Measurements from ENCODE around the gene SMAD5. TPM values are rescaled to one million over a fixed set of nuclear protein-coding genes. Genes with fewer than 3 reads are reported as not detected.

Gene SMAD5
- total and polyA plus RNA-seq, 2 of the 13 experiments (the other 11 are each of a cell fraction or from before 2014, with no cell fraction given): 27.2 to 48.5 TPM

- TF ChIP-seq, protein P1, sequence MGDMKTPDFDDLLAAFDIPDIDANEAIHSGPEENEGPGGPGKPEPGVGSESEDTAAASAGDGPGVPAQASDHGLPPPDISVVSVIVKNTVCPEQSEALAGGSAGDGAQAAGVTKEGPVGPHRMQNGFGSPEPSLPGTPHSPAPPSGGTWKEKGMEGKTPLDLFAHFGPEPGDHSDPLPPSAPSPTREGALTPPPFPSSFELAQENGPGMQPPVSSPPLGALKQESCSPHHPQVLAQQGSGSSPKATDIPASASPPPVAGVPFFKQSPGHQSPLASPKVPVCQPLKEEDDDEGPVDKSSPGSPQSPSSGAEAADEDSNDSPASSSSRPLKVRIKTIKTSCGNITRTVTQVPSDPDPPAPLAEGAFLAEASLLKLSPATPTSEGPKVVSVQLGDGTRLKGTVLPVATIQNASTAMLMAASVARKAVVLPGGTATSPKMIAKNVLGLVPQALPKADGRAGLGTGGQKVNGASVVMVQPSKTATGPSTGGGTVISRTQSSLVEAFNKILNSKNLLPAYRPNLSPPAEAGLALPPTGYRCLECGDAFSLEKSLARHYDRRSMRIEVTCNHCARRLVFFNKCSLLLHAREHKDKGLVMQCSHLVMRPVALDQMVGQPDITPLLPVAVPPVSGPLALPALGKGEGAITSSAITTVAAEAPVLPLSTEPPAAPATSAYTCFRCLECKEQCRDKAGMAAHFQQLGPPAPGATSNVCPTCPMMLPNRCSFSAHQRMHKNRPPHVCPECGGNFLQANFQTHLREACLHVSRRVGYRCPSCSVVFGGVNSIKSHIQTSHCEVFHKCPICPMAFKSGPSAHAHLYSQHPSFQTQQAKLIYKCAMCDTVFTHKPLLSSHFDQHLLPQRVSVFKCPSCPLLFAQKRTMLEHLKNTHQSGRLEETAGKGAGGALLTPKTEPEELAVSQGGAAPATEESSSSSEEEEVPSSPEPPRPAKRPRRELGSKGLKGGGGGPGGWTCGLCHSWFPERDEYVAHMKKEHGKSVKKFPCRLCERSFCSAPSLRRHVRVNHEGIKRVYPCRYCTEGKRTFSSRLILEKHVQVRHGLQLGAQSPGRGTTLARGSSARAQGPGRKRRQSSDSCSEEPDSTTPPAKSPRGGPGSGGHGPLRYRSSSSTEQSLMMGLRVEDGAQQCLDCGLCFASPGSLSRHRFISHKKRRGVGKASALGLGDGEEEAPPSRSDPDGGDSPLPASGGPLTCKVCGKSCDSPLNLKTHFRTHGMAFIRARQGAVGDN (CRISPR knock-in tag; IDR thresholded peaks at IDR 0.05): no peak
- TF ChIP-seq AHR (CRISPR knock-in tag; IDR thresholded peaks at IDR 0.05) (no peak), ZNF724P (CRISPR knock-in tag; IDR thresholded peaks at IDR 0.05; ENCODE audit: borderline replicate concordance) (no peak), SRF (IDR thresholded peaks at IDR 0.05; ENCODE audit: low read depth, low read length) (no peak), ZNF562 (CRISPR knock-in tag; IDR thresholded peaks at IDR 0.05; ENCODE audit: borderline replicate concordance) (no peak), MTA3 (CRISPR knock-in tag; IDR thresholded peaks at IDR 0.05) (no peak)
Measured at GRCh38 chr5:136135536-136135935, 2.9 kb downstream of the SMAD5 start (continued).

GRCh38 chr5:136137497-136138220, 5.0 kb downstream of the SMAD5 start:
- H3K4me1 ChIP-seq (ENCODE audit: insufficient read depth, low read length): peaks cover 77% of the 10 kb centered on the region
- peaks cover 70% of the 10 kb centered on the region for H4K20me1 ChIP-seq (ENCODE audit: insufficient read depth, low read length)
- no peak overlapping the region for H3K4me2 ChIP-seq (ENCODE audit: low read depth, low read length)
- DNase-seq (ENCODE audit: low spot score) (no peak), ATAC-seq (no peak), FAIRE-seq (no peak)
- H3K27me3 ChIP-seq (ENCODE audit: control insufficient read depth in 1 of 2, insufficient read depth in 2 of 2, low read length in 2 of 2): no peaks in the 10 kb centered on the region; a peak in 1 of 5 replicates
- intact Hi-C loops (cut with micrococcal nuclease; ENCODE audit: unreplicated experiment) (no loop called here), in situ Hi-C loops (cut with HindIII; ENCODE audit: extremely low pct_ligation_motif_present, low pct_unique_long_range_greater_than_20kb) (no loop called here)
- H3K4me3 ChIP-seq (replicated peaks in 1 of 3; ENCODE audit: insufficient read depth in 1 of 3, low read depth in 2 of 3, low read length in 3 of 3): no peak overlapping the region
- TF ChIP-seq ZNF572 (CRISPR knock-in tag; IDR thresholded peaks at IDR 0.05) (no peak), ZNF564 (CRISPR knock-in tag; IDR thresholded peaks at IDR 0.05) (no peak), PRMT3 (CRISPR knock-in tag; IDR thresholded peaks at IDR 0.05; ENCODE audit: borderline replicate concordance, low read depth) (no peak), MLX (CRISPR knock-in tag; IDR thresholded peaks at IDR 0.05) (no peak), ZNF782 (CRISPR knock-in tag; IDR thresholded peaks at IDR 0.05; ENCODE audit: borderline replicate concordance) (no peak), ZNF180 (CRISPR knock-in tag; IDR thresholded peaks at IDR 0.05; ENCODE audit: borderline replicate concordance, low read depth) (no peak), ZNF619 (CRISPR knock-in tag; IDR thresholded peaks at IDR 0.05) (no peak)
- 87% methylated on average over 2 of the region's 2 CpGs for WGBS (ENCODE audit: low lambda C conversion rate)
- H3K36me3 ChIP-seq (replicated peaks in 1 of 2; ENCODE audit: control insufficient read depth in 1 of 2, insufficient read depth in 2 of 2, low read length in 2 of 2): no peaks in the 10 kb centered on the region
- BruUV-seq (replicated peaks): no TSS peak
- no peaks in the 10 kb centered on the region for H3K9me3 ChIP-seq (ENCODE audit: low read length)
- CTCF ChIA-PET (ENCODE audit: low intra/inter-chr PET ratio, low total read pairs): no interaction called here
- H3K9ac ChIP-seq (ENCODE audit: insufficient read depth, low read depth, low read length): no peak overlapping the region
- POLR2A ChIA-PET: no interaction called here
- no peak overlapping the region for H3K27ac ChIP-seq (ENCODE audit: extremely low read length, insufficient read depth, low read length)
- H2AFZ ChIP-seq (ENCODE audit: low read length): no peak overlapping the region
- H3K79me2 ChIP-seq (ENCODE audit: insufficient read depth, low read length): peaks cover 97% of the 10 kb centered on the region

Data from HepG2 (cell line).